Stimulated activated CD8-positive, alpha-beta memory T cell treated with anti-CD3 and anti-CD28 coated beads, Interleukin-15, amount 100 ng/mL, for 4 hours (primary cell): ENCODE results near the gene ALDH16A1.

Experiments used
- DNase-seq, 2 donors: peaks; one replicate each; pipeline ENCODE4 v3.0.0-alpha.2; 2020; ENCODE audit warnings: low read depth in 2 of 2

The ALDH16A1 gene

GRCh38 chr19:49453013-49453756, at the start of gene ALDH16A1:
ALDH16A1 (plus strand) TSS chr19:49453225; CDS start chr19:49453332, 107 bp downstream.
- DNase-seq = peak; percentile 95 to 96

- no peak for DNase-seq
These were observed 49.4 kb upstream of the ALDH16A1 start for GRCh38 chr19:49403404-49404187.

DNA sequence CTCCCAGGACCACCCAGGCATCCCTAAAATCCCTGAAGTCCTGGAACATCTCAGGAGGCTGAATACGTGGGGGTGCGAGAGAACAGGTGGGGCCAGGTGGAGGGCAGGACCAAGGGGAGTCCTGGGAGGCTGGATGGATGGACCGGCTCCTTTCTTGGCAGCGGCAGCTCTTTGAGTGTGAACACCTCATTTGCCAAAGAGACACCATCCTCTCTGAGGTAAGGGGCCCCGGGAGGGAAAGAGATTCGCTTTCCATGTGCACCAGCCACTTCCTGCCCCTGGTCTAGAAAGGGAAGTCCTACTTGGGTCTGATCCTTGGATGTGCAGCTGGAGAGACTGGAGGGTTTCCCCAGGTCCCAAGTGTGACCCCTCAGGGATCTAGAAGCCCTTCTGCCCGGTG, 45.9 kb upstream of the ALDH16A1 start:
- no peak for DNase-seq

DNA sequence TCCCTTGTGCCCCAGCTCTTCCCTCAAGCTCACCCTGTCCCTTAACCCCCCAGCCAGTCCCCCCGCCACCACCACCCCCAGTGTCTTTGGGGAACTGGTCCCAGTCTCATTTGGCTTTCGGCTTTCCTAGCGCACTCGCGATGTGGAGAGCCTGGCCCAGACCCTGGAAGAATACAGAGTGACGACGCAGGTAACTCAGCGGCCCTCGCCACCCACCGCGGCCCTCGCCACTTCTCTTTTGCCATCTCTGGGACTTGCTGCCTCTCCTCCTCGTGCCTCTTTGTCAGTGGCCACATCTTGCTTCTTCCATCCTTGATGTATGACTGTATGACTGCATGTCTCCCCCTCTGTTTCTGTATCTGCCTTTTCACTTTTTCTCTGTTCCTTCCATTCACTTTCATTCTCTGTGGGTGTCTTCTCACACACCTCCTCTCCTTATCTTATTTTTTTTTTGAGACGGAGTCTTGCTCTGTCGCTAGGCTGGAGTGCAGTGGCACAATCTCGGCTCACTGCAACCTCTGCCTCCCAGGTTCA, 45.5 kb upstream of the ALDH16A1 start:
- DNase-seq = no peak

DNA sequence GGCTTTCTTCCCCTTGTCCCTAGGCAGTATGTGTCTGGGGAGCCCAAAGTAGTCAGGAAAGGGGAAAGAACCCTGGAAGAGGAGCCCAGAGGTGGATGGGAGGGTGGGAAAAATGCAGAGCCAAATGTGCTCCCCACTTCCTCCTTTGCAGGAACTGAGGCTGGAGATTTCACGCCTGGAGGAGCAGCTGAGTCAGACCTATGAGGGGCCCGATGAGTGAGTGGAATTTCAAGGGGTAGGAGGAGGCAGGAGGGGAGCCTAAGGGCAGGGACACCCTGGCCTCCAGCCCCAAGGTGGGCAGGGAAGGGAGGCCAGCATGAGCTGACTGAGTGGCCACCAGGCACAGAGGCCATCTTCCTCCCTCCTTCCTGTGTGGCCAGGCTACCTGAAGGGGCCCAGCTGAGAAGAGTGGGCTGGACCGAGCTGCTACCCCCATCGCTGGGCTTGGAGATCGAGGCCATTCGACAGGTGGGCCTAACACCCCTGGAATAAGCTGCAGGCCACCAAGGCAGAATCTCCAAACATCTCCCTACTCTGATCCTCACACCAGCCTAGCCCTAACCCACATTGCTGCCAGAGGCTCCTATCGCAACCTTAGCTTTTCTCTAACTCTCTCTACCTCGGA, 44.1 kb upstream of the ALDH16A1 start:
- DNase-seq = no peak

DNA sequence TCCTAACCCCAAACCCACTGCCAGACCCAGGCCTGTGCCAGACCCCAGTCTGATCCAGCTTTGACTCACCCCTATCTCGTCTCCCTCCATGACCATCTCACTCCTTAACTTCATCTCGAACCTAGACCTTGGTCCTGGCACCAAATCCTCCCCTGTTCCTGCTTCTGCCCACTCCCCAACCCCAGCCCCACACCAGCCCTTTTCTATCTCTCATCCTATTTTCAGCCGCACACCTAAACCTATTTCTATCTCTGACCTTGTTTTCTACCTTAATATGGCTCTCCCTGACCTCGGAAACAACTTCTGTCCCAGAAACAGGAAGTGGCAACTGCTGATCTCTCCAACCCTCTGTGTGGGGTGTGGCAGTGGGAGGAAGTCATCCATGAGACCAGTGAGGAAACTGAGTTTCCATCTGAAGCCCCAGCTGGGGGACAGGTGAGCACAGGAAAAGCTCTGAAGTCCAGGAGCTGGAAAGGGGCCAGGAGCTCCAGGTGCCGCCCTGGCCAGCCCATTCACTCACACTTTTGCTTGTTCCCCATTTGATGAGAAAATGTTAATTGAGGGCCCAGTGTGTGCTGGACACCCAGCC, 43.5 kb upstream of the ALDH16A1 start:
- DNase-seq = no peak

- DNase-seq = no peak
These were observed 41.2 kb upstream of the ALDH16A1 start for GRCh38 chr19:49411681-49412326.

DNA sequence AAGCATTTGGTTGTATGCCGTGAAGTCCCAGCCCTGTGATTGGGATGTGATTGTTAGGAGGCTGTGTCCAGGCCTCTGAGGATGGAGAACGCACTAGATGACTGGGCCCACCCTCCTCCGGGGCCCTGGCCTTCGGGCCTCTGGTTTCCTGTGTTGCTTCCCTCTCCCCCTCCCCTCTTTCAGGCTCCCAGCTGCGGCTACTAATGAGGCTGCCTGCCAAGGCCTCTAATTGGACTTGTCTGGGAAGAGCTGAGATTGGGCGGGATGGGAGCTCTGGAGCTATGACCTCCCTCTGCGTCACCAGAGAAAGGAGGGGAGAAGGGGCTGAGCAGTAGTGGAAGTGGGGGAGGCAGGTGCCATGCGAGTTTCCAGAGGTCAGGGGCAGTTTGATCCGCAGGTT, 39.7 kb upstream of the ALDH16A1 start:
- no peak for DNase-seq

DNA sequence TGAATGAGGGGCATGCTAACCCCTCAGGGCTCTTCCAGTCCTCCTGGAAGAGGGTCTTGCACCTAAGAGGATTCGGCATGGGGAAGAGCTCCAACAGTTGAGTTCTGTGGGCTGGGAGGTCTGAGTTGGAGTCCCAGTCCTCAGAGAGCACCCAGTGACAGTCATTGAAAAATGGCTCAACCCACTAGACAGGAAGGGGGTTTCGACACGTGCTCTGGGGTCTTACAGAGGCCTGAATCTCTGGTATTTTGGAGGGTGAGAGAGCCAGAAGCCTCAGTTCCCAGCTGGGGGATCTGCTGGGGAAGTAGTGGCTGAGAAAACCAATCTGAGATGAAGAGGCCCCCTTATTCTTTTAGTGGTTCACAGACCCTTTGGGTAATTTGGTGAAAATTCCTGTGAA, 38.8 kb upstream of the ALDH16A1 start:
- DNase-seq = no peak

GRCh38 chr19:49415102-49415809, 37.8 kb upstream of the ALDH16A1 start:
- no peak for DNase-seq

- no peak for DNase-seq
These were observed 37.2 kb upstream of the ALDH16A1 start for GRCh38 chr19:49415810-49416200.

GRCh38 chr19:49417088-49417487, 35.9 kb upstream of the ALDH16A1 start:
- DNase-seq = no peak

- DNase-seq = no peak
These were observed 34.5 kb upstream of the ALDH16A1 start for GRCh38 chr19:49418511-49418910.

DNA sequence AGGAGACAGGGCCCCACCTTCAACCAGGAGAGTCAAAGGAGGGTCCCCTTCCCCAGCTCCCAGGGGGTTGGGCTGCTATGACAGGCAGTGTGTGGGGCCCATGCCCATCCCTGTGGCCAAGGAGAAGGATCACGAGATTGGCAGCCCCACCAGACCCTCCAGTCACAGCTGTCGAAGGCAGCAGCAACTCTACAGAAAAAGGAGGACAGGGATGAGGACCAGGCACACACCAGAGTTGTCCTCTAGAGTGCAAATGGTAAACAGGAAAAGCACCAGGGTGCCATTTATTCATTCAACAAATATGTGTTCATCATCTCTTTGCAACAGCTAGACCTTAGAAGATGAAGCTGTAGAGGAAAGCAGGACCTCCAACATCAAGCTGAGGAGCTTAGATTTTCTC, 33.9 kb upstream of the ALDH16A1 start:
- DNase-seq = no peak

GRCh38 chr19:49420227-49420626, 32.8 kb upstream of the ALDH16A1 start:
- DNase-seq = no peak

DNA sequence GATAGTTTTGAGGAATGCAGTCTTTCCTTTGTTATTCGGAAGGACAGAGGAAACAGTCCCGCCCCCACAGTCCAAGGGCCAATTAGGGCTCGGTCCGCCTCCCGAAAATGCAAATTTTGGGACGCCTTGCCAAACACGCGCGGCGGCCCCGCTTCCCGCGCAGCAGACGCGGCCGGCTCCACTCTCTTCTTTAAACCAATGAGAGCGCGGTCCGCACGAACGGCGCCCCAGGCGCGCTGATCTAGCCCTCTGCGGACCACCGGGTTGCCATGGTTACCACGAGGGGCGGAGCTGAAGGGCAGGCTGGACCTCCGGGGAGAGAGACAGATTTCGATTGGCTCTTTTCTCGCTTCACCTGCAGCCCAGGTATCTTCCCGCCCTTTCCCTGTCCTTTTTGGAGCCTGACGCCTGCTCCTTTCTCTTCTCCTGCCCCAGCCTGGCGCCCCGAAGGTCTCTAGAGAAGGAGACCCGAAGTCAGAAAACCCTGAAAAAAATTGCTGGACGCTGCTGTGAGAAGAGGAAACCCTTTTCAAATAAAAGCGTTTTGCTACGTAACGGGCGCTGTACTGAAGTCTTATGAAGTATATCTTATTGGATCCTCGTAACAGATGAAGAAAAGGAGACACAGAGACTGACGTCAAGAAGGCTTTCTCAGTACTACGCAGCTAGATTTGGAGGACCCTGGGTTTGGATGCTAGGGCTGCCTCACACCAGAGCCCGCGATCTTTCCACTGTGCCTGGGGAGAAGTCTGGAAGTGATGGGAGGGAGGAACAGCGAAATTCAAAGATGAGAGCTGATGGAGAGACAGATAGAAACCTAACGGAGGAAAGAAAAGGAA, 31.8 kb upstream of the ALDH16A1 start:
- DNase-seq = no peak

- DNase-seq = no peak
These were observed 31.2 kb upstream of the ALDH16A1 start for GRCh38 chr19:49421878-49422202.

GRCh38 chr19:49422407-49423070, 30.5 kb upstream of the ALDH16A1 start:
- no peak for DNase-seq
